Upper lobe of right lung (tissue), 1 donor: ENCODE data around the gene DEDD2. TPM values are rescaled to one million over a fixed set of nuclear protein-coding genes. Genes with fewer than 3 reads are reported as not detected.

ENCODE experiments used
- ATAC-seq: fragments of 200-7000 bp; cut with Tn5 transposase; one replicate; pipeline ENCODE4 v1.9.1; 2020; ENCODE audit warnings: mild to moderate bottlenecking, moderate library complexity
- DNase-seq: peaks from one replicate; pipeline ENCODE4 v3.0.0-alpha.2; 2020
- H3K27ac ChIP-seq: fragments of 200-600 bp; one replicate; pipeline ENCODE4 v1.8.0; 2022
- H3K27me3 ChIP-seq: fragments of 200-600 bp; one replicate; pipeline ENCODE4 v1.8.0; 2022; ENCODE audit warnings: mild to moderate bottlenecking
- H3K36me3 ChIP-seq: fragments of 200-600 bp; one replicate; pipeline ENCODE4 v1.8.0; 2022
- H3K4me1 ChIP-seq: fragments of 200-600 bp; one replicate; pipeline ENCODE4 v1.8.0; 2022
- H3K4me3 ChIP-seq: fragments of 200-600 bp; one replicate; pipeline ENCODE4 v1.8.0; 2022; ENCODE audit warnings: mild to moderate bottlenecking
- H3K9me3 ChIP-seq: fragments of 200-600 bp; one replicate; pipeline ENCODE4 v1.8.0; 2022
- intact Hi-C: fragments of 100-400 bp; cut with DNase I; formaldehyde crosslinking; loops from one replicate; pipeline ENCODE4 v1.11.0; 2022
- total RNA-seq: library from RNA; stranded (reverse); fragmentation: NEBNext Ultra II Directional; extraction: Animal tissue kit (Norgen Biotek cat#: 25700); gene quantifications from one replicate; pipeline ENCODE4 v1.2.1, GENCODE V29; 2021
- TF ChIP-seq, protein P1 (sequence below): fragments of 200-600 bp; IDR thresholded peaks from one replicate; pipeline ENCODE4 v1.8.0; 2022; ENCODE audit warnings: antibody characterized with exemption
- donor health status: DM: no; HTN: yes; CAD: no; lungs with severe emphysema.

DEDD2 gene
- total RNA-seq, 1 donor from 2014 or later: 25.1 TPM

- Histone ChIP-seq H3K4me3 (no peak overlapping the region), H3K9me3 (no peaks in the 10 kb centered on the region), H3K27me3 (no peaks in the 10 kb centered on the region), H3K27ac (no peak overlapping the region), H3K36me3 (peaks cover 77% of the 10 kb centered on the region), H3K4me1 (peaks cover under 1% of the 10 kb centered on the region)
- TF ChIP-seq, protein P1, sequence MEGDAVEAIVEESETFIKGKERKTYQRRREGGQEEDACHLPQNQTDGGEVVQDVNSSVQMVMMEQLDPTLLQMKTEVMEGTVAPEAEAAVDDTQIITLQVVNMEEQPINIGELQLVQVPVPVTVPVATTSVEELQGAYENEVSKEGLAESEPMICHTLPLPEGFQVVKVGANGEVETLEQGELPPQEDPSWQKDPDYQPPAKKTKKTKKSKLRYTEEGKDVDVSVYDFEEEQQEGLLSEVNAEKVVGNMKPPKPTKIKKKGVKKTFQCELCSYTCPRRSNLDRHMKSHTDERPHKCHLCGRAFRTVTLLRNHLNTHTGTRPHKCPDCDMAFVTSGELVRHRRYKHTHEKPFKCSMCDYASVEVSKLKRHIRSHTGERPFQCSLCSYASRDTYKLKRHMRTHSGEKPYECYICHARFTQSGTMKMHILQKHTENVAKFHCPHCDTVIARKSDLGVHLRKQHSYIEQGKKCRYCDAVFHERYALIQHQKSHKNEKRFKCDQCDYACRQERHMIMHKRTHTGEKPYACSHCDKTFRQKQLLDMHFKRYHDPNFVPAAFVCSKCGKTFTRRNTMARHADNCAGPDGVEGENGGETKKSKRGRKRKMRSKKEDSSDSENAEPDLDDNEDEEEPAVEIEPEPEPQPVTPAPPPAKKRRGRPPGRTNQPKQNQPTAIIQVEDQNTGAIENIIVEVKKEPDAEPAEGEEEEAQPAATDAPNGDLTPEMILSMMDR: no peak
- intact Hi-C loops: no loop called here
- DNase-seq (no peak), ATAC-seq (no peak)
These were observed 17.7 kb upstream of the DEDD2 start for GRCh38 chr19:42235181-42235580.

DNA sequence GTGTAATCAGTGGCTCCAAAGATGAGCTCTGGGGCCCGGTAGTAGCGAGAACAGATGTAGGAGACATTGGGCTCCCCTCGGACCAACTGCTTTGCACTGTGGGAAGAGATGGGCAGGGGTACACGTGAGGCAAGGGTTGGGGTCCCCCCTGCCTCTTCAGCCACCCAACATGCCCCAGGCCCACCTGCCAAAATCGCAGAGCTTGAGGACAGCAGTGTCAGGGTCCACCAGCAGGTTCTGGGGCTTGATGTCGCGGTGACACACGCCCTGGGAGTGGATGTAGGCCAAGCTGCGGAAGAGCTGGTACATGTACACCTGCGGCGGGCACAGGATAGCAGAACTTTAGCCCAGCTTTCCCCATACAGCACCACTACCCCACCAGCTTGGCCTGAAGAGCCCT is 16.9 kb upstream of the DEDD2 start:
- Histone ChIP-seq H3K4me3 (no peak overlapping the region), H3K27me3 (no peaks in the 10 kb centered on the region), H3K9me3 (no peaks in the 10 kb centered on the region), H3K4me1 (no peaks in the 10 kb centered on the region), H3K36me3 (peaks cover 73% of the 10 kb centered on the region), H3K27ac (no peak overlapping the region)
- DNase-seq (no peak), ATAC-seq (no peak)
- TF ChIP-seq, protein P1: no peak
- intact Hi-C loops: no loop called here

DNA sequence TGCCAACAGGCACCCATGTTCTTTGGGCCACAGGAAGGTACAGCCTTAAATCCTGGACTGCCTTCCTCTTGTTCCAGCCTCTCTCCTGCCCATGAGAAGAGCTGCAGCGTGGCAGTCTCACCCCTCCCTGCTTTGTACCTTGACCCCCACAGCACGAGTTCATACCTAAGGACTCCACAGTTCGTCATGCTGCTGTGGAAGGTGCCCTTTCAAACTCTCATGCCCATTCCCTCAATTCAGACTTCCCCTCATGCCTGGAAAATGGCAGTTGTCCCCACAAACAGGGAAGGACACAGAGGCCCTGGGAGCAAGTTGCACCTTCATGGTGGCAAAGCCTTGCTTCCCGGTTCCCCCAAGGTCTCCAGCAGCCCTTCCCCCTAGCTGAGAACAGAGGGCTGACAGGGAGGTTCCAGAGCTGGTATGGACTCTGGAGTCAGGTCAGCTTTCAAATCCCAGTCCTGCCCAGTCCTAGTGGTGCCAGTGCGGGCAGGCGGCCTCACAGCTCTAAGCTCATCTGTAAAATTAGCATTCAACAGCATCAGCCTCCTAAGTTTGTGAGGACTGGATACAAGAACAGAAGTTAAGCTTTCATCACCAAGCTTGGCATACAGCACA is 16.3 kb upstream of the DEDD2 start:
- no peaks in the 10 kb centered on the region for H3K9me3 ChIP-seq
- H3K36me3 ChIP-seq: peaks cover 68% of the 10 kb centered on the region
- no peak overlapping the region for H3K27ac ChIP-seq
- intact Hi-C loops: no loop called here
- H3K4me1 ChIP-seq: no peaks in the 10 kb centered on the region
- no peak for DNase-seq
- ATAC-seq: no peak
- no peaks in the 10 kb centered on the region for H3K27me3 ChIP-seq
- H3K4me3 ChIP-seq: no peak overlapping the region
- TF ChIP-seq, protein P1: no peak

DNA sequence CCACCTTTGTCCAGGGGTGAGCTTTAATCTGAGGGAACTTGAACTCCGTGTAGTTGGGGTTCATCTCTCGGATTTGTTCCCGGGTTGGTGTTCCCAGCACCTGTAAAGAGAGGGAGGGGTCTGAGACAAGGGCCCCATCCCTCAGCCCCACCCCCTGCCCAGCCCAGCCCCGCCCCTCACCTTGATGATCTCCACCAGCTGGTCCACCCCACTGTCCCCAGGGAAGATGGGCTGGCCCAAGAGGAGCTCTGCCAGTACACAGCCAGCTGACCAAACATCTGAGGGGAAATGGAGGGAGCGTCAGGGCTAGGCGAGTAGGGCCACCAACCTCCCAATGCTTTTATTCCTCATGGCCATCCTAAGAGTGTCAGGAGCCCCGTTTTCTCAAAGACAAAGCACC is 15.6 kb upstream of the DEDD2 start:
- peaks cover 70% of the 10 kb centered on the region for H3K36me3 ChIP-seq

GRCh38 chr19:42232435-42232834 is 15.0 kb upstream of the DEDD2 start:
- Histone ChIP-seq H3K27me3 (no peaks in the 10 kb centered on the region), H3K4me3 (no peak overlapping the region), H3K9me3 (no peaks in the 10 kb centered on the region), H3K36me3 (peaks cover 70% of the 10 kb centered on the region), H3K4me1 (no peaks in the 10 kb centered on the region), H3K27ac (no peak overlapping the region)
- intact Hi-C loops: no loop called here
- ATAC-seq (no peak), DNase-seq (no peak)
- TF ChIP-seq, protein P1: no peak

More for the DNA sequence above, 15.6 kb upstream of the DEDD2 start:
- TF ChIP-seq, protein P1: no peak
- Histone ChIP-seq H3K27ac (no peak overlapping the region), H3K4me3 (no peak overlapping the region), H3K9me3 (no peaks in the 10 kb centered on the region), H3K4me1 (no peaks in the 10 kb centered on the region), H3K27me3 (no peaks in the 10 kb centered on the region)
- intact Hi-C loops: no loop called here
- no peak for DNase-seq
- ATAC-seq: no peak

- Histone ChIP-seq H3K4me1 (no peaks in the 10 kb centered on the region), H3K4me3 (no peak overlapping the region), H3K27ac (no peak overlapping the region), H3K27me3 (no peaks in the 10 kb centered on the region), H3K36me3 (peaks cover 74% of the 10 kb centered on the region), H3K9me3 (no peaks in the 10 kb centered on the region)
- TF ChIP-seq, protein P1: no peak
- DNase-seq (no peak), ATAC-seq (no peak)
- intact Hi-C loops: no loop called here
These were observed 13.1 kb upstream of the DEDD2 start for GRCh38 chr19:42230571-42230970.
